Tibial nerve (tissue), 4 donors: ENCODE measurements around the gene RBM20. TPM values are rescaled to one million over a fixed set of nuclear protein-coding genes. Genes with fewer than 3 reads are reported as not detected.

Experiments
- DNase-seq, 2 donors: peaks; one replicate each; pipeline ENCODE4 v3.0.0-alpha.2; 2019; ENCODE audit warnings: low spot score in 2 of 2
- H3K27ac ChIP-seq, 4 donors: fragments of 200-600 bp; sonication (generic) in 3 of 4; one replicate each; pipeline ENCODE4 v1.5.1; 2017 to 2019; ENCODE audit warnings: mild to moderate bottlenecking in 1 of 4
- H3K27me3 ChIP-seq, 2 donors: fragments of 200-600 bp; sonication (generic) in 1 of 2; one replicate each; pipeline versions ENCODE4 v1.5.1 to v1.6.0; 2017 to 2019
- H3K36me3 ChIP-seq, 3 donors: fragments of 200-600 bp; sonication (generic); one replicate each; pipeline ENCODE4 v1.5.1; 2018 to 2019
- H3K4me1 ChIP-seq, 4 donors: fragments of 200-600 bp; sonication (generic) in 3 of 4; one replicate each; pipeline ENCODE4 v1.5.1; 2017 to 2019
- H3K4me3 ChIP-seq, 4 donors: fragments of 200-600 bp; sonication (generic) in 3 of 4; one replicate each; pipeline ENCODE4 v1.5.1; 2017 to 2019; ENCODE audit warnings: mild to moderate bottlenecking in 1 of 4, moderate library complexity in 1 of 4
- H3K9me3 ChIP-seq, 4 donors: fragments of 200-600 bp; sonication (generic) in 3 of 4; one replicate each; pipeline ENCODE4 v1.5.1; 2017 to 2019
- CTCF ChIP-seq, 5 experiments: fragments of 200-600 bp in 3 of 5; fragments of 450-650 bp in 2 of 5; sonication (generic) in 3 of 5; IDR thresholded peaks; one replicate each; pipeline ENCODE4 v1.5.1; 2016 to 2019; ENCODE audit warnings: antibody characterized with exemption in 5 of 5, mild to moderate bottlenecking in 3 of 5, moderate library complexity in 2 of 5
- EP300 ChIP-seq, 2 donors: sonication (generic); formaldehyde crosslinking; IDR thresholded peaks; one replicate each; pipeline ENCODE4 v1.6.1; 2017; ENCODE audit warnings: antibody characterized with exemption in 2 of 2, mild to moderate bottlenecking in 1 of 2
- POLR2A ChIP-seq, 2 donors: fragments of 450-650 bp; IDR thresholded peaks; one replicate each; pipeline ENCODE4 v1.6.1; 2017; ENCODE audit warnings: antibody characterized with exemption in 2 of 2, mild to moderate bottlenecking in 2 of 2, moderate library complexity in 2 of 2
- WGBS, 2 donors: methylation state at CpG; one replicate each; pipeline ENCODE4 v1.1.5; 2018; 5-methylcytosine and 5-hydroxymethylcytosine counted together
- total RNA-seq, 4 donors: library from RNA; depleted of rRNA; stranded (reverse); fragments of >200 nt; gene quantifications; one replicate each; pipeline ENCODE4 v1.1.0, GENCODE V29; 2016

RBM20 gene
- total RNA-seq, 4 donors from 2014 or later = 1.3 to 8.7 (median 2.7) TPM

- no peak overlapping the region for H3K4me3 ChIP-seq
- no peaks in the 10 kb centered on the region for H3K9me3 ChIP-seq
- H3K4me1 ChIP-seq = peaks cover 0 to 15% (median 0%) of the 10 kb centered on the region in 4 donors
- TF ChIP-seq POLR2A (IDR thresholded peaks at IDR 0.05) (no peak), EP300 (IDR thresholded peaks at IDR 0.05) (no peak), CTCF (IDR thresholded peaks at IDR 0.05) (no peak)
- 45 to 59% methylated on average over 7 of the region's 7 CpGs for WGBS, 2 donors
- no peaks in the 10 kb centered on the region for H3K36me3 ChIP-seq
- H3K27ac ChIP-seq = no peak overlapping the region
- DNase-seq = no peak
- H3K27me3 ChIP-seq = no peaks in the 10 kb centered on the region
Observed at GRCh38 chr10:110737886-110738634, 93.9 kb downstream of the RBM20 start.

- TF ChIP-seq EP300 (IDR thresholded peaks at IDR 0.05) = no peak
- no peak for TF ChIP-seq CTCF (IDR thresholded peaks at IDR 0.05)
- no peak for TF ChIP-seq POLR2A (IDR thresholded peaks at IDR 0.05)
- H3K4me1 ChIP-seq = peaks cover 0 to 11% (median 0%) of the 10 kb centered on the region in 4 donors
- H3K4me3 ChIP-seq = no peak overlapping the region
- no peaks in the 10 kb centered on the region for H3K36me3 ChIP-seq
- DNase-seq = no peak
- no peaks in the 10 kb centered on the region for H3K9me3 ChIP-seq
- H3K27me3 ChIP-seq = no peaks in the 10 kb centered on the region
- H3K27ac ChIP-seq = no peak overlapping the region
- WGBS, 2 donors = 44 to 60% methylated on average over 7 of the region's 7 CpGs
Observed at GRCh38 chr10:110739811-110740271, 95.7 kb downstream of the RBM20 start.

- no peak for DNase-seq
- H3K4me3 ChIP-seq = no peak overlapping the region
- no peaks in the 10 kb centered on the region for H3K36me3 ChIP-seq
- 87 to 89% methylated on average over 6 of the region's 6 CpGs for whole genome bisulfite sequencing, 2 donors
- peaks cover 0 to 16% (median 0%) of the 10 kb centered on the region in 4 donors for H3K4me1 ChIP-seq
- H3K27me3 ChIP-seq = no peaks in the 10 kb centered on the region
- H3K9me3 ChIP-seq = no peaks in the 10 kb centered on the region
- no peak overlapping the region for H3K27ac ChIP-seq
- TF ChIP-seq EP300 (IDR thresholded peaks at IDR 0.05) (no peak), CTCF (IDR thresholded peaks at IDR 0.05) (no peak), POLR2A (IDR thresholded peaks at IDR 0.05) (no peak)
Observed at GRCh38 chr10:110742801-110743200, 98.7 kb downstream of the RBM20 start.

DNA sequence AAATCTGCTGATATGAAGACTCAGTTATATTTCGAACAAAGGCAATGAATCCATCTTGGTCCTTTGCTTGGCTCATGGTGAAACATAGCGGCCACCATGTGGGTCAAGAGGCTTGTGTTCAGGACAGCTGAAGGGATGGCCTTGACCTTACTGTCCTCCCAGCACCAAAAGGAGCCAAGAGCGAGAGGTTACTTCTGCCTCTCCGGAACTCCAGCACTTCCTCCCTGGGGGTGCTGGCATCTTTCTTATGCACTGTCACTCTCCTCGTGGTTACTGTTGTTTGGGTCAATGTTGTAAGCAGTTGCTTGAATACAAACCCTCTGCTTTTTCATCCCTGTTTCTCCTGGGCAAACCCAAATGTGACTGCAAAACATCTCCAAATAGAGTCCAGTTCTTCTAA lies 100.6 kb downstream of the RBM20 start:
- H3K27me3 ChIP-seq = no peaks in the 10 kb centered on the region
- 70 to 76% methylated on average over 5 of the region's 5 CpGs for WGBS, 2 donors
- TF ChIP-seq EP300 (IDR thresholded peaks at IDR 0.05) (no peak), POLR2A (IDR thresholded peaks at IDR 0.05) (no peak), CTCF (IDR thresholded peaks at IDR 0.05) (no peak)
- H3K4me3 ChIP-seq = no peak overlapping the region
- H3K36me3 ChIP-seq = no peaks in the 10 kb centered on the region
- peaks cover 0 to 5% (median 0%) of the 10 kb centered on the region in 4 donors for H3K4me1 ChIP-seq
- H3K9me3 ChIP-seq = no peaks in the 10 kb centered on the region
- no peak for DNase-seq
- H3K27ac ChIP-seq = no peak overlapping the region

DNA sequence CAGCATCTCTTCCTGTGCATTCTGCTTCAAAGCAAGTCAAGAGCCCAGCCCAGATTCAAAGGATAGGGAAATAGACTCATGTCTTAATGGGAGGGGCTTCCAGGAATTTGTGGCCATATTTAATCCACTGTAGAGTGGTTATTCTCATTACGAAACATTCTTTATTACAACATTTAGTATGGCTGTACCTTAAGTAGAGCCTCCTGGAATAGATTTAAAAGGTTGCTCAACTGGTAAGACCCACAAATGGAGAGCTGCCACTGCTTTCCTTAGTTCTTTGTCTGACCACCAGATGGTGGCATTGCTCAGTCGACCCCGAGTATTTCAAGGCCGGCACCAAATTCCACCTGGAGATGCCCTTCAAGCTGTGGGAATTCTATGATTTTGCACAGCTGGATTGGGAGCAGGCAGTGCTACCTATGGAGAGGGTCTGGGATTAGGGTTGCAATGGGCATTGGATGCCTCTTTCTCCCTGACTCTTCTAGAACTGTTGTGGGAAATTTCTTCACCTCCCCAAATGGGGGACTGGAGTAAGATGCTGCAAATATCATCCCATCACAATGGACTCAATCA lies 102.2 kb downstream of the RBM20 start:
- no peaks in the 10 kb centered on the region for H3K36me3 ChIP-seq
- no peak overlapping the region for H3K4me3 ChIP-seq
- H3K9me3 ChIP-seq = no peaks in the 10 kb centered on the region
- H3K27ac ChIP-seq = no peak overlapping the region
- no peak for TF ChIP-seq POLR2A (IDR thresholded peaks at IDR 0.05)
- peak; percentile 58 to 87 (median 64) for TF ChIP-seq CTCF (IDR thresholded peaks at IDR 0.05)
- TF ChIP-seq EP300 (IDR thresholded peaks at IDR 0.05) = no peak
- peak in 1 of 2 donors; percentile 76 for DNase-seq
- H3K4me1 ChIP-seq = peaks cover 0 to 5% (median 0%) of the 10 kb centered on the region in 4 donors
- WGBS, 2 donors = 7 to 14% methylated on average over 3 to 4 of the region's 4 CpGs
- no peaks in the 10 kb centered on the region for H3K27me3 ChIP-seq
